H1 (cell line): ENCODE data around the gene EAF2. TPM values are rescaled to one million over a fixed set of nuclear protein-coding genes. Genes with fewer than 3 reads are reported as not detected.

Source experiments
- CTCF ChIA-PET: fragments of 300-600 bp; sonication (Branson Sonifier 250); formaldehyde crosslinking; loops from one replicate; lab custom pipeline; 2021; ENCODE audit not compliant: partially characterized antibody; lab: Charles Lee
- POLR2A ChIA-PET: fragments of 300-600 bp; sonication (Branson Sonifier 250); formaldehyde crosslinking; loops from one replicate; lab custom pipeline; 2021; ENCODE audit warnings: inconsistent platforms; ENCODE audit not compliant: partially characterized antibody; lab: Charles Lee
- DNase-seq, 2 experiments: peaks; one replicate each; pipeline versions ENCODE4 v3.0.0 to v3.0.0-alpha.2; 2010 to 2022; ENCODE audit warnings: low spot score in 2 of 2, low read depth in 1 of 2, mixed read lengths in 1 of 2
- FAIRE-seq: peaks from 2 replicates; lab custom pipeline; 2011; peaks lifted over from hg19 to GRCh38; lab: Jason Lieb, UNC
- H2AFZ ChIP-seq: 2 replicates; pipeline ENCODE4 v1.8.1; 2012; ENCODE audit warnings: low read length, inconsistent platforms
- H2AK5ac ChIP-seq: 2 replicates; pipeline ENCODE4 v1.6.1; 2013; ENCODE audit warnings: low read depth, low read length
- H2BK120ac ChIP-seq: replicated peaks from 2 replicates; pipeline ENCODE3; 2013; ENCODE audit warnings: low read depth, low read length, inconsistent platforms
- H2BK12ac ChIP-seq: 2 replicates; pipeline ENCODE4 v1.6.1; 2013; ENCODE audit warnings: low read depth, low read length
- H2BK15ac ChIP-seq: 2 replicates; pipeline ENCODE4 v1.6.1; 2013; ENCODE audit warnings: low read length
- H2BK20ac ChIP-seq: 2 replicates; pipeline ENCODE4 v1.6.1; 2013; ENCODE audit warnings: low read length
- H2BK5ac ChIP-seq: 2 replicates; pipeline ENCODE4 v1.6.1; 2013; ENCODE audit warnings: low read depth, low read length
- H3K14ac ChIP-seq: 2 replicates; pipeline ENCODE4 v1.6.1; 2013; ENCODE audit warnings: inconsistent platforms; ENCODE audit not compliant: insufficient read length
- H3K18ac ChIP-seq: 2 replicates; pipeline ENCODE4 v1.6.1; 2013; ENCODE audit warnings: low read length; ENCODE audit errors: extremely low read depth
- H3K23ac ChIP-seq: 2 replicates; pipeline ENCODE4 v1.6.1; 2013; ENCODE audit warnings: inconsistent platforms; ENCODE audit not compliant: insufficient read length
- H3K23me2 ChIP-seq: 2 replicates; pipeline ENCODE4 v1.6.1; 2013; ENCODE audit warnings: low read depth, low read length
- H3K27ac ChIP-seq: 2 replicates; pipeline ENCODE4 v1.6.1; 2011; ENCODE audit warnings: low read depth, low read length, inconsistent platforms
- H3K27me3 ChIP-seq, 4 experiments: replicated peaks in 1 of 4; 1 replicate in 1 of 4; 2 replicates in 3 of 4; pipeline versions ENCODE4 v1.6.1 to v1.8.1; 2011 to 2013; ENCODE audit warnings: low read length in 3 of 4, mild to moderate bottlenecking in 3 of 4, inconsistent platforms in 2 of 4, mixed read lengths in 2 of 4, moderate library complexity in 1 of 4; ENCODE audit not compliant: control insufficient read depth in 3 of 4, insufficient read depth in 3 of 4; ENCODE audit errors: extremely low read depth in 1 of 4
- H3K36me3 ChIP-seq, 4 experiments: 2 replicates each; pipeline versions ENCODE4 v1.6.1 to v1.8.1; 2011 to 2013; ENCODE audit warnings: mild to moderate bottlenecking in 4 of 4, low read length in 3 of 4, moderate library complexity in 2 of 4, control low read depth in 1 of 4, inconsistent platforms in 1 of 4; ENCODE audit not compliant: insufficient read depth in 4 of 4, control insufficient read depth in 2 of 4
- H3K4ac ChIP-seq: replicated peaks from 2 replicates; pipeline ENCODE3; 2013; ENCODE audit warnings: low read length, low read depth, mixed read lengths, inconsistent platforms; ENCODE audit not compliant: insufficient read length
- H3K4me1 ChIP-seq, 4 experiments: replicated peaks in 1 of 4; 1 replicate in 1 of 4; 2 replicates in 3 of 4; pipeline versions ENCODE4 v1.6.1 to v1.8.1; 2011 to 2013; ENCODE audit warnings: low read length in 3 of 4, inconsistent platforms in 2 of 4, mixed read lengths in 1 of 4; ENCODE audit not compliant: insufficient read depth in 4 of 4, control insufficient read depth in 3 of 4
- H3K4me2 ChIP-seq, 2 experiments: 2 replicates each; pipeline versions ENCODE4 v1.6.1 to v1.8.1; 2011 to 2013; ENCODE audit warnings: low read depth in 2 of 2, low read length in 2 of 2, control low read depth in 1 of 2, inconsistent platforms in 1 of 2, mild to moderate bottlenecking in 1 of 2; ENCODE audit not compliant: insufficient read depth in 1 of 2
- H3K4me3 ChIP-seq, 4 experiments: fragments of 200-600, 300-600 bp in 1 of 4; sonication (generic), shearing (Covaris generic), sonication (Bioruptor Twin) in 1 of 4; 2 replicates each; pipeline versions ENCODE4 v1.5.1 to v1.8.1; 2011 to 2016; ENCODE audit warnings: low read length in 4 of 4, low read depth in 3 of 4, control low read depth in 2 of 4, inconsistent platforms in 2 of 4, mild to moderate bottlenecking in 2 of 4, mixed read lengths in 1 of 4, moderate library complexity in 1 of 4; ENCODE audit not compliant: insufficient read depth in 2 of 4; ENCODE audit errors: extremely low read depth in 1 of 4
- H3K56ac ChIP-seq: replicated peaks from 2 replicates; pipeline ENCODE3; 2013; ENCODE audit warnings: low read depth, mild to moderate bottlenecking, mixed read lengths, low read length, inconsistent platforms; ENCODE audit not compliant: insufficient read length
- H3K79me1 ChIP-seq: 2 replicates; pipeline ENCODE4 v1.6.1; 2013; ENCODE audit warnings: low read depth, low read length, control low read depth
- H3K79me2 ChIP-seq, 2 experiments: 2 replicates each; pipeline versions ENCODE4 v1.6.1 to v1.8.1; 2012 to 2013; ENCODE audit warnings: low read length in 2 of 2, mild to moderate bottlenecking in 2 of 2, inconsistent platforms in 1 of 2; ENCODE audit not compliant: insufficient read depth in 2 of 2, control insufficient read depth in 1 of 2
- H3K9ac ChIP-seq, 4 experiments: replicated peaks in 1 of 4; 1 replicate in 1 of 4; 2 replicates in 3 of 4; pipeline versions ENCODE4 v1.6.1 to v1.8.1; 2011 to 2013; ENCODE audit warnings: low read depth in 3 of 4, low read length in 3 of 4, control low read depth in 2 of 4, mild to moderate bottlenecking in 2 of 4, moderate library complexity in 2 of 4, inconsistent platforms in 1 of 4; ENCODE audit errors: extremely low read depth in 1 of 4
- H3K9me3 ChIP-seq, 2 experiments: 2 replicates each; pipeline versions ENCODE4 v1.6.1 to v1.8.1; 2012 to 2013; ENCODE audit warnings: mild to moderate bottlenecking in 2 of 2, moderate library complexity in 2 of 2, control low read depth in 1 of 2, inconsistent platforms in 1 of 2, low read depth in 1 of 2, low read length in 1 of 2, mixed read lengths in 1 of 2; ENCODE audit not compliant: insufficient read depth in 2 of 2
- H4K20me1 ChIP-seq, 2 experiments: replicated peaks in 1 of 2; 2 replicates each; pipeline versions ENCODE3 to v1.8.1; 2011 to 2013; ENCODE audit warnings: inconsistent platforms in 2 of 2, low read length in 2 of 2, mild to moderate bottlenecking in 1 of 2; ENCODE audit not compliant: insufficient read depth in 2 of 2, control insufficient read depth in 1 of 2
- H4K5ac ChIP-seq: 2 replicates; pipeline ENCODE4 v1.6.1; 2013; ENCODE audit warnings: low read length, low read depth, mixed read lengths, inconsistent platforms; ENCODE audit not compliant: insufficient read length
- H4K8ac ChIP-seq: 2 replicates; pipeline ENCODE4 v1.8.0; 2013; ENCODE audit warnings: mild to moderate bottlenecking, moderate library complexity, low read length, inconsistent platforms; ENCODE audit not compliant: insufficient read depth; ENCODE audit errors: extremely low read depth
- H4K91ac ChIP-seq: replicated peaks from 2 replicates; pipeline ENCODE3; 2013; ENCODE audit warnings: low read length, mixed read lengths, inconsistent platforms; ENCODE audit not compliant: insufficient read length
- CEBPB ChIP-seq: IDR thresholded peaks from 2 replicates; pipeline ENCODE4 v1.6.1; 2012; ENCODE audit warnings: low read depth, low read length
- EP300 ChIP-seq, 2 experiments: IDR thresholded peaks; 1 replicate in 1 of 2; 2 replicates in 1 of 2; pipeline ENCODE4 v1.6.1; 2011 to 2012; ENCODE audit warnings: low read depth in 2 of 2, low read length in 2 of 2, mild to moderate bottlenecking in 2 of 2, borderline replicate concordance in 1 of 2, inconsistent platforms in 1 of 2, moderate library complexity in 1 of 2
- JUN ChIP-seq: IDR thresholded peaks from 2 replicates; pipeline ENCODE4 v1.6.1; 2011; ENCODE audit warnings: low read depth, mild to moderate bottlenecking, improper control_type of control experiment, low read length
- KDM5A ChIP-seq: fragments of 200-600 bp; IDR thresholded peaks from 2 replicates; pipeline ENCODE4 v1.7.1; 2012; ENCODE audit warnings: mild to moderate bottlenecking, low read length, inconsistent platforms, mixed read lengths
- SIN3A ChIP-seq, 2 experiments: IDR thresholded peaks in 1 of 2; conservative IDR thresholded peaks in 1 of 2; 2 replicates each; pipeline ENCODE4 v1.6.1; 2011 to 2012; ENCODE audit warnings: low read length in 2 of 2, improper control_type of control experiment in 1 of 2, low read depth in 1 of 2, mild to moderate bottlenecking in 1 of 2
- WGBS, 2 experiments: shearing (Covaris generic) in 1 of 2; methylation state at CpG; one replicate each; pipeline versions ENCODE4 v1.1.6 to v1.1.7; 2013 to 2015; ENCODE audit warnings: low lambda C conversion rate in 2 of 2, mixed read lengths in 2 of 2, inconsistent platforms in 1 of 2, low coverage in 1 of 2, missing lambda C conversion rate in 1 of 2; ENCODE audit not compliant: insufficient replicate concordance in 2 of 2, insufficient coverage in 1 of 2, insufficient read length in 1 of 2; ENCODE audit errors: extremely low coverage in 1 of 2, missing lambda C conversion rate in 1 of 2; 5-methylcytosine and 5-hydroxymethylcytosine counted together
- polyA plus RNA-seq, 7 experiments: library from polyadenylated mRNA; depleted of rRNA in 3 of 7; stranded (reverse) in 5 of 7; unstranded in 2 of 7; fragments of >200 nt in 5 of 7; fragments of 200-250 nt in 2 of 7; gene quantifications; 1 replicate in 5 of 7; 2 replicates in 1 of 7; 4 replicates in 1 of 7; pipeline versions ENCODE4 v1.2.1 to v1.2.3, GENCODE V29; 2011 to 2013; ENCODE audit warnings: missing spikeins in 2 of 7, mixed read lengths in 2 of 7
- total RNA-seq: library from RNA; stranded (reverse); fragmentation: NEBNext Ultra II Directional; extraction: Animal tissue kit (Norgen Biotek cat#: 25700); gene quantifications from 2 replicates; pipeline ENCODE4 v1.2.1, GENCODE V29; 2021

EAF2 gene
- total and polyA plus RNA-seq, 2 of the 8 experiments (the other 6 are each of a cell fraction or from before 2014, with no cell fraction given): 3.6 to 6.6 TPM

DNA sequence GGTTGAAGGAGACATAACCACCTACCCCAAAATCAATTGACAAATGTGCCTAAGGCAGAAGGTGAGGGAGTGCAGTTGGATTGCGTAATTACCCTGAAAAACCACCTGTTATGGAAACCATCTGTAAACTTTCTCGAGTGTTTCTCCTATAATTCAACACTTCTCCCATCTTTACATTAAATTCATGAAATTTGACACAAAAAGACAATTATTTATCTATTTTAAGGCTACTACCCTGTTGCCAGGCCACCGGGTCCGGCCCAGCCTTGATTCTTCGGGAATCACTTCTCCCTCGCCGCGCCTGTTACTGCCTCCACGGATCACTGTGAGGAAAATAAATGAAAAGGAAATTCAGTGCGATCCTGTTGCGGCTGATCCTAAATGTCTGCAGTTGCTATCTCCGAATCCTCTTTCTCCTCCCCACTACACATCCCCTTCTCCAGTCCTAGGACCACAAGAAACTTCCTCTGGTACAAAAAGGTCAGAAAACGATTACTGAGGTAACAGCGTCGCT lies 795 bp upstream of the EAF2 start:
- no peak overlapping the region for H2BK20ac ChIP-seq
- peak overlapping the region; percentile 49 for H3K18ac ChIP-seq
- peak overlapping the region; percentile 85 to 88 for H3K4me2 ChIP-seq
- no peaks in the 10 kb centered on the region for H3K79me1 ChIP-seq
- 0 out of 2 replicates have a peak overlapping the region, but pooled peaks have one; percentile 12 for H2BK15ac ChIP-seq
- H2AFZ ChIP-seq: peak overlapping the region; percentile 68
- peak; percentile 62 for FAIRE-seq
- no peak overlapping the region for H3K56ac ChIP-seq
- peak overlapping the region; percentile 61 for H4K91ac ChIP-seq
- no peak overlapping the region for H4K5ac ChIP-seq
- H3K79me2 ChIP-seq: peaks cover 0 to 18% of the 10 kb centered on the region in 2 experiments; a peak in 2 of 4 replicates
- H3K23ac ChIP-seq: no peak overlapping the region
- POLR2A ChIA-PET: interaction anchor here (1.0 to 1.6 kb wide), 3 partner anchors 9 to 230 kb away, joined by 3 read pairs; no protein-coding TSS in a partner anchor
- 25% methylated on average over 15 of the region's 15 CpGs; no CpG with 5 or more reads in 1 of the 2 experiments for WGBS, 2 experiments
- H3K4ac ChIP-seq: no peak overlapping the region
- H2BK120ac ChIP-seq: no peak overlapping the region
- peak overlapping the region; percentile 78 to 92 (median 86) for H3K9ac ChIP-seq
- peaks cover 11% of the 10 kb centered on the region for H3K23me2 ChIP-seq
- H4K20me1 ChIP-seq: peaks cover 0 to 2% of the 10 kb centered on the region in 2 experiments
- no peaks in the 10 kb centered on the region; a peak in 2 of 7 replicates for H3K4me1 ChIP-seq
- H3K4me3 ChIP-seq: peak overlapping the region; percentile 76 to 86 (median 80)
- H3K27ac ChIP-seq: no peak overlapping the region
- peak overlapping the region; percentile 97; the same call in 1 of the 2 replicates for H4K8ac ChIP-seq
- 0 out of 7 replicates have a peak, but pooled peaks cover 0 to 3% (median under 1%) of the 10 kb centered on the region in 4 experiments for H3K27me3 ChIP-seq
- H3K36me3 ChIP-seq: peaks cover 0 to 14% (median 2%) of the 10 kb centered on the region in 4 experiments; a peak in 4 of 8 replicates
- no peak overlapping the region for H2BK5ac ChIP-seq
- DNase-seq: no peak
- H2BK12ac ChIP-seq: no peak overlapping the region
- CTCF ChIA-PET: no interaction called here
- H3K14ac ChIP-seq: no peak overlapping the region
- H3K9me3 ChIP-seq: no peaks in the 10 kb centered on the region
- H2AK5ac ChIP-seq: no peak overlapping the region
- TF ChIP-seq JUN (no peak), EP300 (IDR thresholded peaks at IDR 0.05; ENCODE audit: borderline replicate concordance in 1 of 2, low read depth in 2 of 2, low read length in 2 of 2) (no peak), CEBPB (peak; percentile 98), SIN3A (conservative IDR thresholded peaks at IDR 0.05 in 1 of 2, IDR thresholded peaks at IDR 0.05 in 1 of 2; ENCODE audit: low read depth in 1 of 2, low read length in 2 of 2) (0 out of 4 replicates have a peak, but pooled peaks of 1 of the 2 experiments have one; percentile 35), KDM5A (no peak)
